HCT116 (cell line): ENCODE results near the gene ELN. TPM values are rescaled to one million over a fixed set of nuclear protein-coding genes. Genes with fewer than 3 reads are reported as not detected.

Source experiments
- ATAC-seq: fragments of 200-7000 bp; cut with Tn5 transposase; 2 replicates; pipeline ENCODE4 v1.9.1; 2020; ENCODE audit warnings: mild to moderate bottlenecking, moderate library complexity
- BruUV-seq: library from RNA; stranded (reverse); fragments of 400-500 nt; replicated peaks from 2 replicates; lab custom pipeline; 2021; lab: Mats Ljungman, UMichigan
- CTCF ChIA-PET: fragments of 300-600 bp; sonication (Branson Sonifier 250); formaldehyde crosslinking; loops from one replicate; lab custom pipeline; 2021; ENCODE audit warnings: antibody characterized with exemption; lab: Charles Lee
- POLR2A ChIA-PET: fragments of 300-600, 350-600 bp; sonication (Branson Sonifier 250); formaldehyde crosslinking; loops from one replicate; lab custom pipeline; 2021; ENCODE audit warnings: antibody characterized with exemption; lab: Charles Lee
- RAD21 ChIA-PET, 2 experiments: fragments of 300-600 bp; sonication (Branson Sonifier 250); formaldehyde crosslinking; loops; one replicate each; lab custom pipeline; 2023; ENCODE audit warnings: low total read pairs in 2 of 2; ENCODE audit not compliant: uncharacterized antibody in 2 of 2, unreplicated experiment in 2 of 2, low non-redundant PET in 1 of 2; lab: Charles Lee
- DNase-seq: peaks from one replicate; pipeline ENCODE4 v3.0.0-alpha.2; 2010; ENCODE audit warnings: low read depth, low spot score
- H2AFZ ChIP-seq: fragments of 200-600 bp; shearing (Covaris generic), sonication (generic); 2 replicates; pipeline ENCODE4 v1.6.1; 2017; ENCODE audit warnings: low read depth, mixed run types, mixed read lengths, antibody characterized with exemption, low read length; ENCODE audit not compliant: poor library complexity, severe bottlenecking
- H3K27ac ChIP-seq: 2 replicates; pipeline ENCODE4 v1.5.1; 2012; ENCODE audit warnings: low read depth, low read length
- H3K27me3 ChIP-seq: fragments of 200-600 bp; sonication (generic); 2 replicates; pipeline ENCODE4 v1.6.1; 2016; ENCODE audit warnings: mixed run types, low read length, mixed read lengths; ENCODE audit not compliant: insufficient read depth
- H3K36me3 ChIP-seq, 2 experiments: fragments of 200-500 bp in 1 of 2; fragments of 200-600 bp in 1 of 2; sonication (Bioruptor generic) in 1 of 2; sonication (generic) in 1 of 2; 2 replicates each; pipeline versions ENCODE4 v1.5.1 to v1.6.1; 2014 to 2016; ENCODE audit warnings: low read length in 2 of 2, inconsistent platforms in 1 of 2, mixed read lengths in 1 of 2, mixed run types in 1 of 2; ENCODE audit not compliant: insufficient read depth in 2 of 2, control insufficient read depth in 1 of 2
- H3K4me1 ChIP-seq, 2 experiments: fragments of 200-600 bp in 1 of 2; sonication (generic) in 1 of 2; 2 replicates each; pipeline versions ENCODE4 v1.5.1 to v1.6.1; 2012 to 2017; ENCODE audit warnings: low read length in 2 of 2, inconsistent platforms in 1 of 2, mild to moderate bottlenecking in 1 of 2, mixed read lengths in 1 of 2, mixed run types in 1 of 2, moderate library complexity in 1 of 2; ENCODE audit not compliant: insufficient read depth in 2 of 2, control insufficient read depth in 1 of 2
- H3K4me2 ChIP-seq: fragments of 200-600 bp; sonication (generic); 2 replicates; pipeline ENCODE4 v1.6.1; 2017; ENCODE audit warnings: mixed run types, low read length, mixed read lengths
- H3K4me3 ChIP-seq, 2 experiments: fragments of 200-600 bp in 1 of 2; sonication (generic) in 1 of 2; replicated peaks in 1 of 2; 2 replicates each; pipeline ENCODE4 v1.5.1; 2011 to 2016; ENCODE audit warnings: low read length in 2 of 2, control low read depth in 1 of 2, low read depth in 1 of 2, mild to moderate bottlenecking in 1 of 2, mixed read lengths in 1 of 2, mixed run types in 1 of 2
- H3K79me2 ChIP-seq: fragments of 200-600 bp; sonication (generic); 2 replicates; pipeline ENCODE4 v1.6.1; 2017; ENCODE audit warnings: mild to moderate bottlenecking, mixed run types, low read length, moderate library complexity, mixed read lengths; ENCODE audit not compliant: insufficient read depth
- H3K9ac ChIP-seq: fragments of 200-600 bp; sonication (generic); 2 replicates; pipeline ENCODE4 v1.6.1; 2016; ENCODE audit warnings: low read length, mixed read lengths
- H3K9me2 ChIP-seq: fragments of 200-600 bp; sonication (generic), shearing (Covaris generic); 2 replicates; pipeline ENCODE4 v1.6.1; 2017; ENCODE audit warnings: mixed run types, mild to moderate bottlenecking, moderate library complexity; ENCODE audit not compliant: insufficient read depth
- H3K9me3 ChIP-seq, 2 experiments: fragments of 200-500 bp in 1 of 2; fragments of 200-600 bp in 1 of 2; sonication (Bioruptor generic) in 1 of 2; sonication (generic) in 1 of 2; 2 replicates each; pipeline ENCODE4 v1.6.1; 2014 to 2017; ENCODE audit warnings: low read length in 2 of 2, mixed read lengths in 2 of 2, inconsistent platforms in 1 of 2, low read depth in 1 of 2, mild to moderate bottlenecking in 1 of 2, mixed run types in 1 of 2, moderate library complexity in 1 of 2; ENCODE audit not compliant: control insufficient read depth in 1 of 2, insufficient read depth in 1 of 2
- H4K20me1 ChIP-seq: fragments of 200-600 bp; sonication (generic), shearing (Covaris generic); 2 replicates; pipeline ENCODE4 v1.6.1; 2017; ENCODE audit warnings: mixed run types, mild to moderate bottlenecking, moderate library complexity; ENCODE audit not compliant: insufficient read depth
- CEBPB ChIP-seq: IDR thresholded peaks from 2 replicates; pipeline ENCODE4 v1.6.1; 2012; ENCODE audit warnings: low read depth
- EZH2 ChIP-seq: fragments of 200-600 bp; sonication (generic); IDR thresholded peaks from 2 replicates; pipeline ENCODE4 v1.6.1; 2017; ENCODE audit warnings: antibody characterized with exemption, mixed run types
- EZH2phosphoT487 ChIP-seq: fragments of 200-600 bp; IDR thresholded peaks from 2 replicates; pipeline ENCODE4 v1.6.1; 2018; ENCODE audit warnings: antibody characterized with exemption, borderline replicate concordance
- YY1 ChIP-seq: IDR thresholded peaks from 2 replicates; pipeline ENCODE4 v1.6.1; 2011; ENCODE audit warnings: low read length, low read depth, moderate library complexity, mild to moderate bottlenecking; ENCODE audit not compliant: insufficient replicate concordance; ENCODE audit errors: extremely low read depth
- intact Hi-C: fragments of 100-400 bp; cut with micrococcal nuclease; formaldehyde crosslinking; loops from 2 replicates; pipeline ENCODE4 v1.10.0; 2022
- total RNA-seq: library from RNA; stranded (reverse); gene quantifications from one replicate; pipeline ENCODE4 v1.2.1, GENCODE V29; 2021; ENCODE audit not compliant: unreplicated experiment
- TF ChIP-seq, protein P1 (sequence below): IDR thresholded peaks from 2 replicates; pipeline ENCODE4 v1.6.1; 2011; ENCODE audit warnings: mild to moderate bottlenecking, low read length, moderate library complexity; ENCODE audit not compliant: insufficient replicate concordance; ENCODE audit errors: extremely low read depth

Gene ELN
- total RNA-seq, 1 experiment from 2014 or later: 0.17 TPM

DNA sequence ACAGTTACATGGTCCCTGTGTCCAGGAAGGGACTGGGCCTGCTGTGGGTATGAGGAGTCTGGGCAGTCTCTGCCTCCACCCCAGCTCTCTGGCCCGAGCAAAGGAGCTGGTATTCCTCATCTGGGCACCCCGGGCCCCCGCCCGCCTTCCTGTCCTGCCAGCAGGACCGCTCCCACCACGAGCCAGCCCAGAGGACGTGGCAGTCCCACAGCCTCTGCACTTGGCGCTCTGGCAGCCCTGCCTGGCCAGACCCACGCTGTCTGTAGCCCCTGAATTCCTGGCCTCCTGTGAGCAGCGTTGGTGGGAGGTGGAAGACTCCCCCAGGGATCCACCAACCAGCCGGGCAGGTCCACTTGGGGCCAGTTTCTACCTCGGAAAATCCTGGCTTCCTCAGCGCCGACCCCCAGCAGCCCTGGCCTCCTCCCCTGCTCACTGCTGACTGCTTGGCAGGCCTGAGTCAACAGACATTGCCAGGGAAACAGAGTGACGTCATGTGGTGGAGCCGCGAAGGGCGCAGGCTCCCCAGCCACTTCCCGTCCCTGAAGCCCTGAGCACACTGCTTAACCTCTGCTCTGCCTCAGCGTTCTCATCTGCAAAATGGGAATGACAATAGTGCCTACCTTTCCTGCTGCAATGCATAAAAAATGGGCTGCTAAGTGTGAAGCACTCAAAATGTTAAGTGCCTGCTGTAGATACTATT, 34.0 kb downstream of the ELN start:
- intact Hi-C loops: no loop called here
- POLR2A ChIA-PET: interaction anchor here (0.5 kb wide), 1 partner anchor 139 kb away, joined by 4 read pairs; no protein-coding TSS in a partner anchor
- BruUV-seq: TSS peak; percentile 85

DNA sequence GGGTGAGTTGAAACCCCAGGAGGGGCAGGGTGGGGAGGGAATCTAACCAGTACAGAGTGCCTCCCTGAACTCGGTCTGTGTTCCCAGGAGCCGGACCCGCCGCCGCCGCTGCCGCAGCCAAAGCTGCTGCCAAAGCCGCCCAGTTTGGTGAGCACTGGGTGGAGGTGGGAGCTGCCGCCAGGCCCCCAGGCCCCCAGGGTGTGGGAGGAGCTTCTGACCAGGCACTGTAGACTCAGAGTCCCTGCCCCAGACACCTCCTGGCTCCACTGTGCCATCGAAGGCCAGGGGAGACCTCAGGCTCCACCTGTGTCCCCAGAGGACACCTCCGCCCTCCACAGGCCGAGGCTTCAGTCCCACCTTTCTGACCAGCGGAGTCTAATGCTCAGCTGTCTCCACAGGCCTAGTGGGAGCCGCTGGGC, 35.3 kb downstream of the ELN start:
- H3K79me2 ChIP-seq: no peaks in the 10 kb centered on the region
- H3K36me3 ChIP-seq: no peaks in the 10 kb centered on the region
- TF ChIP-seq, protein P1, sequence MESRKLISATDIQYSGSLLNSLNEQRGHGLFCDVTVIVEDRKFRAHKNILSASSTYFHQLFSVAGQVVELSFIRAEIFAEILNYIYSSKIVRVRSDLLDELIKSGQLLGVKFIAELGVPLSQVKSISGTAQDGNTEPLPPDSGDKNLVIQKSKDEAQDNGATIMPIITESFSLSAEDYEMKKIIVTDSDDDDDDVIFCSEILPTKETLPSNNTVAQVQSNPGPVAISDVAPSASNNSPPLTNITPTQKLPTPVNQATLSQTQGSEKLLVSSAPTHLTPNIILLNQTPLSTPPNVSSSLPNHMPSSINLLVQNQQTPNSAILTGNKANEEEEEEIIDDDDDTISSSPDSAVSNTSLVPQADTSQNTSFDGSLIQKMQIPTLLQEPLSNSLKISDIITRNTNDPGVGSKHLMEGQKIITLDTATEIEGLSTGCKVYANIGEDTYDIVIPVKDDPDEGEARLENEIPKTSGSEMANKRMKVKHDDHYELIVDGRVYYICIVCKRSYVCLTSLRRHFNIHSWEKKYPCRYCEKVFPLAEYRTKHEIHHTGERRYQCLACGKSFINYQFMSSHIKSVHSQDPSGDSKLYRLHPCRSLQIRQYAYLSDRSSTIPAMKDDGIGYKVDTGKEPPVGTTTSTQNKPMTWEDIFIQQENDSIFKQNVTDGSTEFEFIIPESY: no peak
- no peak for TF ChIP-seq YY1
- no peak for TF ChIP-seq CEBPB
- no peak for TF ChIP-seq EZH2
- no peak for TF ChIP-seq EZH2phosphoT487
- TF ChIP-seq, all 23 proteins: peak for 0
- CTCF ChIA-PET: no interaction called here
- POLR2A ChIA-PET: no interaction called here
- BruUV-seq: no TSS peak
- Histone ChIP-seq H4K20me1 (no peaks in the 10 kb centered on the region), H3K4me2 (no peak overlapping the region), H2AFZ (no peak overlapping the region), H3K4me3 (no peak overlapping the region), H3K27ac (no peak overlapping the region), H3K4me1 (peaks cover 21 to 47% of the 10 kb centered on the region in 2 experiments), H3K9me3 (no peaks in the 10 kb centered on the region), H3K9ac (no peak overlapping the region), H3K27me3 (no peaks in the 10 kb centered on the region; the same call in 1 of the 2 replicates), H3K9me2 (no peaks in the 10 kb centered on the region)
- intact Hi-C loops: no loop called here
- RAD21 ChIA-PET: no interaction called here
- DNase-seq (no peak), ATAC-seq (no peak)

More for the DNA sequence above, 34.0 kb downstream of the ELN start:
- Histone ChIP-seq H3K9me2 (no peaks in the 10 kb centered on the region), H3K27me3 (peaks cover 3% of the 10 kb centered on the region), H3K79me2 (no peaks in the 10 kb centered on the region), H3K36me3 (no peaks in the 10 kb centered on the region), H3K9ac (peak overlapping the region; percentile 1; the same call in 1 of the 2 replicates), H3K27ac (peak overlapping the region; percentile 27; the same call in 1 of the 2 replicates), H3K4me1 (peaks cover 21 to 43% of the 10 kb centered on the region in 2 experiments), H3K9me3 (no peaks in the 10 kb centered on the region), H3K4me3 (no peak overlapping the region), H3K4me2 (peak overlapping the region; percentile 12), H4K20me1 (no peaks in the 10 kb centered on the region), H2AFZ (no peak overlapping the region)
- no peak for TF ChIP-seq YY1
- DNase-seq (peak; percentile 55), ATAC-seq (peak; percentile 76)
- RAD21 ChIA-PET: no interaction called here
- CTCF ChIA-PET: no interaction called here
